Activated CD8-positive, alpha-beta memory T cell treated with anti-CD3 and anti-CD28 coated beads for 24 hours (primary cell): ENCODE data around the gene ABHD16B.

ENCODE experiments used
- DNase-seq: peaks from one replicate; pipeline ENCODE4 v3.0.0-alpha.2; 2020

Gene ABHD16B

GRCh38 chr20:63861365-63861934 is at the start of gene ABHD16B:
Gene ABHD16B, plus strand, starts transcription at chr20:63861498. Its CDS starts 43 bp downstream, at chr20:63861541.
- DNase-seq = no peak

DNA sequence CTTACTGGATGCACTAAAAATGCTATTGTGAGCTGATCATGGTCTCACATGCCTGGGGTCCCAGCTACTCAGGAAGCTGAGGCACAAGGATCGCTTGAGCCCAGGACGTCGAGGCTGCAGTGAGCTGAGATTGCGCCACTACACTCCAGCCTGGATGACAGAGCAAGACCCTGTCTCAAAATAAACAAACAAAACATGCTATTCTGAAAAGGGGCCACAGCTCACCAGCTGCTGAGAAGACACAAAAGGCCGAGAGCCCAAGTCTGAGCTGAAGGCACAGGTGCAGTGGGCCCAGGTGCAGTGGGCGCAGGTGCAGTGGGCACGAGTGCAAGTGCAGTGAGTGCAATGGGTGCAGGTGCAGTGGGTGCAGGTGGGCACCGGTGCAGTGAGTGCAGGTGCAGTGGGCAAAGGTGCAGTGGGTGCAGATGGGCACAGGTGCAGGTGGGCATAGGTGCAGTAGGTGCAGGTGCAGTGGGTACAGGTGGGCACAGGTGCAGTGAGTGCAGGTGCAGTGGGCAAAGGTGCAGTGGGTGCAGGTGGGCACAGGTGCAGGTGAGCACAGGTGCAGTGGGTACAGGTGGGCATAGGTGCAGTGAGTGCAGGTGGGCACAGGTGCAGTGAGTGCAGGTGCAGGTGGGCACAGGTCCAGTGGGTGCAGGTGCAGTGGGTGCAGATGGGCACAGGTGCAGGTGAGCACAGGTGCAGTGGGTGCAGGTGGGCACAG is 46.2 kb upstream of the ABHD16B start:
- DNase-seq = no peak

DNA sequence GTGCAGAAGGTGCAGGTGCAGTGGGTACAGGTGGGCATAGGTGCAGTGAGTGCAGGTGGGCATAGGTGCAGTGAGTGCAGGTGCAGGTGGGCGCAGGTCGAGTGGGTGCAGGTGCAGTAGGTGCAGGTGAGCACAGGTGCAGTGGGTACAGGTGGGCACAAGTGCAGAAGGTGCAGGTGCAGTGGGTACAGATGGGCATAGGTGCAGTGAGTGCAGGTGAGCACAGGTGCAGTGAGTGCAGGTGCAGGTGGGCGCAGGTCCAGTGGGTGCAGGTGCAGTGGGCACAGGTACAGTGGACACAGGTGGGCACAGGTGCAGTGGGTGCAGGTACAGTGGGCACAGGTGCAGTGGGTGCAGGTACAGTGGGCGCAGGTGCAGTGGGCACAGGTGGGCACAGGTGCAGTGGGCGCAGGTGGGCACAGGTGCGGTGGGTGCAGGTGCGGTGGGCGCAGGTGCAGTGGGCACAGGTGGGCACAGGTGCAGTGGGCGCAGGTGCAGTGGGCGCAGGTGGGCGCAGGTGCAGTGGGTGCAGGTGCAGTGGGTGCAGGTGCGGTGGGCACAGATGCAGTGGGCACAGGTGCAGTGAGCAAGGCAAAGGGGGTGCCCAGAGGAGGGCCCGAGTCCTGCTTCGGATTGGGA is 45.6 kb upstream of the ABHD16B start:
- no peak for DNase-seq

DNA sequence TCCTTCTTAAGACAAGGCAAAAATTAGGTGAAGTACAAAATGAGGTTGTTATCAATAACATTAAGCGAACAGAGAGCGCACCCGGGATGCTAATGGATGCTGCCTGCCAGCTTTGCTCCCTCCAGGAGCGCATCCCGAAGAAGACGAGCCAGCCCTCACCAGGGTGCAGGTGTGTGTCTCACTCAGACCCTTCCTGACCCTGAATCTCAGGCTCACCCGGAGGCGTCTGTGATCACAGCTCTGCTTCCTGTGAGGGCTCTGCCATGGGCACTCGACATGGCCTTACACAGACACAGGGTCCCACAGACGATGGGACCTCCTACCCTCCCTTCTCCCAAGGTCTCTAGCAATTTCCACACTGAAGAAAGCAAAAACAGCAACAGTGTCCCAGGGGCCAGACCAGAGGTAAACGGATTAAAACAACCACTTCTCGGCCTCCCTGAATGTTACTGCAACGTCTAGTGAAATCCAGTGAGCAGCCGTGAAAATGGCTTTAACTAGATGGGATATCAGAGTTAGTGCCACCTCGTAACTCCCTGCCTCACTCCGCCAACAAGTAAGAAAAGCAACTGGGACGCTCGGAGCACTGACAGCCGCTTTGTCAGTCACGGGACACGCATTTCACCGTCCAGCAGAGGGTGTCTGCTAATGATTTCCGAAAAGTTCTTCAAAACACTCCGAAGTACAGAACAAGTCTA is 41.9 kb upstream of the ABHD16B start:
- no peak for DNase-seq

GRCh38 chr20:63821811-63822210 is 39.5 kb upstream of the ABHD16B start:
- DNase-seq = no peak

- no peak for DNase-seq
These were observed 39.0 kb upstream of the ABHD16B start for GRCh38 chr20:63822276-63822696.

GRCh38 chr20:63823691-63824311 is 37.5 kb upstream of the ABHD16B start:
- no peak for DNase-seq

DNA sequence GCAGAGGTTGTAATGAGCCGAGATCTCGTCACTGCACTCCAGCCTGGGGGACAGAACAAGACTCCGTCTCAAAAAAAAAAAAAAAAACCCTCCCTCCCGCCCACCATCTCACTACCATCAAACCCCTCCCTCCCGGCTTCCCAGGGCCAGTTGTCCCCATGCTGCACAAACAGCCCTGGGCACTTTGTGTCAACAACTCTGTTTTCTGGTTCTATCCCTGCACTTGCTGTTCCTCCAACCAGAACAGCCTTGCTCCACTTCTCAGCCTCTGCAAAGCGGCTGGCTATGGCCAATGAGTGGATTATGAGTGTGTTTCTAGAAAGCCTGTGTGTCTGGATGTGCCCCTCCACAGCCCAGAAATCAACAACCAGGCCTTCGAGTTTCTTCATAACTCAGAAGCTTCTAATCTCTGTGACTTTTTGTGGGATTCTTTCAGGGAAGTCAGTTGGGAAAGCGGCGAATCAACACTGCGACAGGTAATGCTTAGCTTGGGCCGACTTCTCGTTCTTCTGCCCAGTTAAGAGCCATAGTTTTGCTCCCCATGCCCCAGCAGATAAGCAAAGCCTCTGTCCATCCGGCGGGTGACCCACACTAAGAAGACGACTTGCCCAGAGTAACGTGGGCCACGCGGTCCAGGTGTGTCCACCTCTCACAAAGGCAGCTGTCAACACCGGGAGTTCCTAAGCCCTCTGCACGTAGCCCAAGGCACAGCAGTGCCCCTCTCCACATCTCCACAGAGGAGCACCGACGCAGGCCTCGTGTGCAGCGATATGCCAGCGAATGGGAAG is 35.8 kb upstream of the ABHD16B start:
- DNase-seq = no peak

- DNase-seq = no peak
These were observed 34.5 kb upstream of the ABHD16B start for GRCh38 chr20:63826753-63827152.

DNA sequence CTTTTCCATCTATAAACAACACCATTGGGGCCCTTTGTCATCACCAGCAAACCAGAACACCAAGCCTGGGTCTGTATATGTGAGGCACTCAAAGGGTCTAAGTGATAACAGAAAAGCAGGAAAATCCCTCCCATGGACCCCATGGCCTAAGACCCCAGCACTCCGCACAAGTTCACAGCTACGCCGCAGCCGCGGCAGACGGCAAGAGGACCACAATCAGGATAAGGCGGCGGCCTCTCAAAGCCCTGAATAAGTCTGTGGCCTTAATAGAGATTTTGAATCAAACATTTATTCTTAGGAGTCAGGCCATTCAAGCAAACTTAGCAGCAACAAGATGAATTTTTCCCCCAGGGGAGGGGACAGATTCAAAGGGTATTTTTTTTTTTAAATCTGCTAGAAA is 33.2 kb upstream of the ABHD16B start:
- no peak for DNase-seq

- DNase-seq = no peak
These were observed 32.8 kb upstream of the ABHD16B start for GRCh38 chr20:63828545-63828944.

DNA sequence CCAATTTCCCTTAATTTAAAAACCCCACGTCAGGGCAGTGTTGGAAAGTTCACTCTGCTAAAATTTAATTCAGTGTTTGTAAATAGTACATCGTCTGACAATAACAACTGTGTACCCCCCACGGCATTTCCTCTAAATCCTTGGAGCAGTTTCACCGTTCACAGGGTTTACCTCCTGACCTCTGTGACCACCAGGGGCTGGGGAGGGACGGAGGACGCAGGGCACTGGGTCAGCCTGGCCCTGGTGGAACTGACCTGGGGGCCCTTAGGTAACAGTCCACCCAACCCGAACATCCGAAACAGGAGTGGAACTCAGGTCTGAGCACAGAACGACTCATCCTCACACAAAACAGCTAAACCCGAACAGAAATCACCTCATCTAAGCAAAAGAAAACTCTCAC is 32.3 kb upstream of the ABHD16B start:
- no peak for DNase-seq

- no peak for DNase-seq
These were observed 31.7 kb upstream of the ABHD16B start for GRCh38 chr20:63829603-63829944.

GRCh38 chr20:63829945-63830835 is 31.1 kb upstream of the ABHD16B start:
- no peak for DNase-seq

GRCh38 chr20:63830841-63831588 is 30.3 kb upstream of the ABHD16B start, which contains the start of gene ZBTB46:
Gene ZBTB46, minus strand, starts transcription at chr20:63831264. Its CDS starts 40,507 bp downstream, at chr20:63790757.
- DNase-seq = no peak

GRCh38 chr20:63831646-63831992 is 29.7 kb upstream of the ABHD16B start:
- no peak for DNase-seq

DNA sequence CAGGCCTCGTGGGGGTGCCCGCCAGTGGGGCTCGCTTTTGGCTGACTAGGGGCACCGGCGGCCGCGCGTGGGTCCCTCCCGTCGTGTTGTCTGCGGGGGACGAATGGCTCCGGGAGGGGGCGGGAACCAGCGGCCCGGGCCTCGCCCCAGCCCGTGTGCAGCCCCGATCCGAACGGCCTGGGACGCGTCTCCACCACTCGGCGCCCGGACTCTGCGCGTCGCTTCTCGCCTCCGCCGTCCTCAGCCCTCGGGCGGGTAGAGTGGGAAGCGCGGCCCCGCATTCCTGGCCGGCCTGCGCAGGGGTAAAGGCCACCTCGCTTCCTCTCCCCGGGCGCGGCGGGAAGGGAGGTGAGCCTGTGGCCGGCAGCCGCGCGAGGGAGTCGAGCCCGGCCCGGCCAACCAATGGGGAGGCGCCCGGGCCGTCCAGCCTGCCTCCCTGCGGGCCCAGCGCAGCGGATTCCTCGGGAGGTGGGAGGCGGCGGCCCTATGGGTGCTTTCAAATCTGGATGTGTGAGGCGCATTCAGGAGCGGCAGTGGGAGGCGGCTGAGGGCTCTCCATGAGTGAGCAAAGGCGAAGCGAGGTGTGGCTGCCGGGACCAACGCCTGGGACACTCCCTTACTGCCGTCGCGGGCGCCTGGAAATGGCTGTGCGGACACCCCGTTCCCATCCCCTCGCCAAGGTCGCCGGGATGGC is 29.2 kb upstream of the ABHD16B start:
- no peak for DNase-seq

DNA sequence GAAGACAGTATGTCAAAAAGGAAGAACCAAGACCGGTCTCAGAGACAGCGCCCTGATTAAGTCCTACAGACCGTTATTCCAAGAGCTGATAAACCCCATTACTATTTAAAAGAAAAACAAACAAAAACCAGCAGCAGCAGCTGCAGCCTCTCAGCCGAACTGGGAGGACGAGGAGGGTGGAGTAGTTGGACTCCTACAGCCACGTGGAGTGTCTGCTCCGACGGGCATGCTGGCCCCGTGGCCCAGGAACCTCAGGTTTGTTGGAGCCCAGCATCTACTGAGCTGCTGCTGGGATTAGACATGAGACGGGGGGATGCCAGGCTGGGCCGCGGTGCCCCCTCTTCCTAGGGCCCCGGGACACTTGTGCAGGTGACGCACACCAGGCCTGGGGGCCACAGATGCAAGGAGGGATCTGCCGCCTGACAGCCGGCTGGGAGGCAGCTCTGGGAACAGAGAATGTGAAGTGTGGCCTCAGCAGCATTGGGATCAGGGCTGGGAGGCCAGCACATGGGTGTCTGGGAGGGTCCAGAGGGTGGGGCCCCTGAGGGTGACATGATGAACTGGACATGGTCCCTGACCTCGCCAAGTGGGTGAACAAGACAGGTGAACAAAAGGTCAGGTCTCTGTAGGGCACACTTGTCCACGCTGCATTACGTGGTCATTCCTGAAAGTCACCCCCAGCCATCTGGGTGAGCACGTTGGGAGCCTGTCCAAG is 27.4 kb upstream of the ABHD16B start:
- DNase-seq = no peak

- no peak for DNase-seq
These were observed 26.8 kb upstream of the ABHD16B start for GRCh38 chr20:63834491-63834880.
